DMS153 treated with DMSO at 0.1 percent for 48 hours (cell line): ENCODE measurements around the gene LMF1.

ENCODE experiments used
- DNase-seq: peaks from one replicate; lab custom pipeline; 2025; ENCODE audit not compliant: unreplicated experiment; lab: John Stamatoyannopoulos, UW

LMF1 gene

GRCh38 chr16:853981-854807, 116.6 kb downstream of the LMF1 start:
- DNase-seq, result no peak

GRCh38 chr16:853306-853705, 117.5 kb downstream of the LMF1 start:
- DNase-seq, result no peak

- no peak for DNase-seq
Measured at GRCh38 chr16:852451-853185, 118.2 kb downstream of the LMF1 start.

- no peak for DNase-seq
Measured at GRCh38 chr16:851871-852270, 118.9 kb downstream of the LMF1 start.

GRCh38 chr16:851209-851810, 119.5 kb downstream of the LMF1 start:
- no peak for DNase-seq

- no peak for DNase-seq
Measured at GRCh38 chr16:850668-851067, 120.1 kb downstream of the LMF1 start.

GRCh38 chr16:848510-849253, 122.1 kb downstream of the LMF1 start:
- DNase-seq, result no peak

- no peak for DNase-seq
Measured at GRCh38 chr16:847681-848445, 122.9 kb downstream of the LMF1 start.

GRCh38 chr16:847151-847550, 123.6 kb downstream of the LMF1 start:
- DNase-seq, result no peak

GRCh38 chr16:845351-845745, 125.4 kb downstream of the LMF1 start:
- no peak for DNase-seq

GRCh38 chr16:844638-845350, 126.0 kb downstream of the LMF1 start:
- DNase-seq, result no peak

- DNase-seq, result no peak
Measured at GRCh38 chr16:843771-844170, 127.0 kb downstream of the LMF1 start.

- no peak for DNase-seq
Measured at GRCh38 chr16:842711-843560, 127.8 kb downstream of the LMF1 start.

- no peak for DNase-seq
Measured at GRCh38 chr16:842061-842476, 128.7 kb downstream of the LMF1 start.

- DNase-seq, result no peak
Measured at GRCh38 chr16:841455-842060, 129.2 kb downstream of the LMF1 start.

GRCh38 chr16:840561-841454, 130.0 kb downstream of the LMF1 start:
- no peak for DNase-seq

GRCh38 chr16:839643-840408, 131.0 kb downstream of the LMF1 start:
- DNase-seq, result no peak
